ENCODE data around the gene SCAF1.

Gene SCAF1

GRCh38 chr19:49665351-49666119 is 23.5 kb downstream of the SCAF1 start, which contains the start of the genes BCL2L12 and IRF3:
Gene BCL2L12, plus strand, starts transcription at chr19:49665933. Its CDS starts 760 bp downstream, at chr19:49666693.
Gene IRF3, minus strand, starts transcription at chr19:49665857. Its CDS starts 1,019 bp downstream, at chr19:49664838.
- peak; percentile 98 for DNase-seq

GRCh38 chr19:49666120-49666444 is 24.1 kb downstream of the SCAF1 start:
- DNase-seq: no peak

- no peak for DNase-seq
Observed at GRCh38 chr19:49667473-49667872, 25.5 kb downstream of the SCAF1 start.

- no peak for DNase-seq
Observed at GRCh38 chr19:49669516-49669915, 27.5 kb downstream of the SCAF1 start.

- DNase-seq: peak; percentile 94
Observed at GRCh38 chr19:49672131-49672919, 30.3 kb downstream of the SCAF1 start.

- peak; percentile 99 for DNase-seq
Observed at GRCh38 chr19:49676136-49676783, 34.3 kb downstream of the SCAF1 start.

GRCh38 chr19:49676784-49677230 is 34.8 kb downstream of the SCAF1 start:
- peak; percentile 100 for DNase-seq

- no peak for DNase-seq
Observed at GRCh38 chr19:49677231-49677900, 35.4 kb downstream of the SCAF1 start, which contains the start of gene PRMT1. Gene PRMT1, plus strand, starts transcription at chr19:49677271. Its CDS starts 10 bp downstream, at chr19:49677281.

GRCh38 chr19:49677901-49678674 is 36.1 kb downstream of the SCAF1 start:
- DNase-seq: peak; percentile 47

- DNase-seq: no peak
Observed at GRCh38 chr19:49678985-49679770, 37.2 kb downstream of the SCAF1 start.

- DNase-seq: no peak
Observed at GRCh38 chr19:49679771-49680413, 37.9 kb downstream of the SCAF1 start.

GRCh38 chr19:49680421-49681351 is 38.7 kb downstream of the SCAF1 start:
- peak; percentile 95 for DNase-seq

GRCh38 chr19:49681830-49682229 is 39.8 kb downstream of the SCAF1 start:
- no peak for DNase-seq

- no peak for DNase-seq
Observed at GRCh38 chr19:49682274-49682673, 40.3 kb downstream of the SCAF1 start.

GRCh38 chr19:49683814-49684250 is 41.8 kb downstream of the SCAF1 start:
- DNase-seq: no peak

- DNase-seq: no peak
Observed at GRCh38 chr19:49684251-49684982, 42.4 kb downstream of the SCAF1 start.

- DNase-seq: no peak
Observed at GRCh38 chr19:49684983-49685553, 43.1 kb downstream of the SCAF1 start.

- DNase-seq: no peak
Observed at GRCh38 chr19:49685845-49686332, 43.9 kb downstream of the SCAF1 start.
